OCI-LY7 (cell line): Measurements from ENCODE around the gene ZNF445. TPM values are rescaled to one million over a fixed set of nuclear protein-coding genes. Genes with fewer than 3 reads are reported as not detected.
"Not testable (repeated sequence)": the region's sequence is repeated elsewhere in the genome, so short reads cannot be mapped to it uniquely, and the experiment has no call there.

Experiments
- BruUV-seq: library from RNA; stranded (reverse); fragments of 400-500 nt; replicated peaks from 2 replicates; lab custom pipeline; 2021; lab: Mats Ljungman, UMichigan
- CTCF ChIA-PET: fragments of 300-600 bp; sonication (Branson Sonifier 250); formaldehyde crosslinking; loops from one replicate; lab custom pipeline; 2022; ENCODE audit warnings: antibody characterized with exemption; ENCODE audit not compliant: unreplicated experiment; lab: Charles Lee
- POLR2A ChIA-PET: fragments of 300-600 bp; sonication (Branson Sonifier 250); formaldehyde crosslinking; loops from one replicate; lab custom pipeline; 2022; ENCODE audit warnings: antibody characterized with exemption; lab: Charles Lee
- DNase-seq: peaks from one replicate; pipeline ENCODE4 v3.0.0-alpha.2; 2015; ENCODE audit warnings: low spot score
- H2AFZ ChIP-seq: fragments of 200-600 bp; sonication (generic), shearing (Covaris generic); 2 replicates; pipeline ENCODE4 v1.6.1; 2014; ENCODE audit warnings: mild to moderate bottlenecking, antibody characterized with exemption, low read length, moderate library complexity
- H3K27ac ChIP-seq: fragments of 200-600 bp; sonication (generic); 2 replicates; pipeline ENCODE4 v1.5.1; 2014; ENCODE audit warnings: mixed run types, low read depth, mild to moderate bottlenecking, moderate library complexity, low read length, inconsistent platforms; ENCODE audit not compliant: poor library complexity, severe bottlenecking
- H3K36me3 ChIP-seq: fragments of 200-600 bp; sonication (generic); 2 replicates; pipeline ENCODE4 v1.6.1; 2014; ENCODE audit warnings: mild to moderate bottlenecking, antibody characterized with exemption, low read length, moderate library complexity, mixed read lengths; ENCODE audit not compliant: insufficient read depth
- H3K4me1 ChIP-seq: fragments of 200-600 bp; sonication (generic); 2 replicates; pipeline ENCODE4 v1.5.1; 2014; ENCODE audit warnings: mild to moderate bottlenecking, low read length; ENCODE audit not compliant: insufficient read depth, poor library complexity, severe bottlenecking
- H3K4me2 ChIP-seq: fragments of 200-600 bp; sonication (generic); 2 replicates; pipeline ENCODE4 v1.6.1; 2014; ENCODE audit warnings: mild to moderate bottlenecking, low read length
- H3K4me3 ChIP-seq: fragments of 200-600 bp; sonication (generic); 2 replicates; pipeline ENCODE4 v1.5.1; 2014; ENCODE audit warnings: mild to moderate bottlenecking, low read depth, low read length; ENCODE audit not compliant: poor library complexity, severe bottlenecking
- H3K79me2 ChIP-seq: fragments of 200-600 bp; sonication (generic); 2 replicates; pipeline ENCODE4 v1.6.1; 2016; ENCODE audit warnings: low read depth, mild to moderate bottlenecking, low read length, moderate library complexity, mixed read lengths; ENCODE audit not compliant: insufficient read depth
- H3K9me2 ChIP-seq: fragments of 200-600 bp; sonication (generic); 2 replicates; pipeline ENCODE4 v1.6.1; 2016; ENCODE audit warnings: mild to moderate bottlenecking, low read length, mixed read lengths; ENCODE audit not compliant: insufficient read depth
- H3K9me3 ChIP-seq: fragments of 200-600 bp; sonication (generic); 2 replicates; pipeline ENCODE4 v1.6.1; 2014; ENCODE audit warnings: mild to moderate bottlenecking, mixed run types, low read length, mixed read lengths
- H4K20me1 ChIP-seq: fragments of 200-600 bp; sonication (generic); 2 replicates; pipeline ENCODE4 v1.6.1; 2014; ENCODE audit warnings: mild to moderate bottlenecking, antibody characterized with exemption, low read length, moderate library complexity, mixed read lengths; ENCODE audit not compliant: insufficient read depth
- EZH2phosphoT487 ChIP-seq: fragments of 200-600 bp; sonication (generic); IDR thresholded peaks from 2 replicates; pipeline ENCODE4 v1.6.1; 2018; ENCODE audit warnings: low read depth, borderline replicate concordance, mild to moderate bottlenecking, mixed run types, antibody characterized with exemption, low read length, moderate library complexity, mixed read lengths
- intact Hi-C: fragments of 100-400 bp; cut with micrococcal nuclease; formaldehyde crosslinking; loops from one replicate; pipeline ENCODE4 v1.10.0; 2022; ENCODE audit not compliant: unreplicated experiment
- total RNA-seq, 2 experiments: library from RNA; depleted of rRNA in 1 of 2; stranded (reverse); fragments of >200 nt in 1 of 2; shearing (Covaris generic) in 1 of 2; gene quantifications; 2 replicates each; pipeline ENCODE4 v1.2.3, GENCODE V29; 2014 to 2022
- TF ChIP-seq, protein P1 (sequence below): fragments of 200-600 bp; sonication (generic); conservative IDR thresholded peaks from 2 replicates; pipeline ENCODE4 v1.5.1; 2014; ENCODE audit warnings: mild to moderate bottlenecking, antibody characterized with exemption, low read length, moderate library complexity, mixed read lengths

The ZNF445 gene
- total RNA-seq, 2 experiments from 2014 or later = 3.4 to 11.7 TPM

DNA sequence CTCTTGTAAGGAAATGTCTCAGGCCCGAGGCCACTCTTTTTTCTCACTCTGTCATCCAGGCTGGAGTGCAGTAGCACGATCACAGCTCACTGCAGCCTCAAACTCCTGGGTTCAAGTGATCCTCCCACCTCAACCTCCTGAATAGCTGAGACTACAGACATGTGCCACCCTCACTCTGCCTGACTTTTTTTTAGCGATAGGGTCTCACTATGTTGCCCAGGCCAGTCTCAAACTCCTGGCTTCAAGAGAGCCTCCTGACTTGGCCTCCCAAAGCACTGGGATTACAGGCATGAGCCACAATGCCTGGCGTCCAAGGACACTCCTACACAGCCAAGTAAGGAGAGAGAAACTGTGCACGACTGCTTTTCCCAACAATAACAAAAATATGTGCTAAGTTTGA, 7.6 kb downstream of the ZNF445 start:
- Histone ChIP-seq H3K9me3 (no peaks in the 10 kb centered on the region), H4K20me1 (no peaks in the 10 kb centered on the region), H3K27ac (no peak overlapping the region), H3K36me3 (peaks cover 6% of the 10 kb centered on the region; the same call in 1 of the 2 replicates), H3K4me3 (no peak overlapping the region), H3K9me2 (no peaks in the 10 kb centered on the region), H3K4me2 (no peak overlapping the region), H2AFZ (no peak overlapping the region), H3K4me1 (peaks cover 7% of the 10 kb centered on the region), H3K79me2 (no peaks in the 10 kb centered on the region)
- ChIA-PET CTCF (no interaction called here), POLR2A (no interaction called here)
- no peak for DNase-seq
- intact Hi-C loops = no loop called here
- TF ChIP-seq, protein P1, sequence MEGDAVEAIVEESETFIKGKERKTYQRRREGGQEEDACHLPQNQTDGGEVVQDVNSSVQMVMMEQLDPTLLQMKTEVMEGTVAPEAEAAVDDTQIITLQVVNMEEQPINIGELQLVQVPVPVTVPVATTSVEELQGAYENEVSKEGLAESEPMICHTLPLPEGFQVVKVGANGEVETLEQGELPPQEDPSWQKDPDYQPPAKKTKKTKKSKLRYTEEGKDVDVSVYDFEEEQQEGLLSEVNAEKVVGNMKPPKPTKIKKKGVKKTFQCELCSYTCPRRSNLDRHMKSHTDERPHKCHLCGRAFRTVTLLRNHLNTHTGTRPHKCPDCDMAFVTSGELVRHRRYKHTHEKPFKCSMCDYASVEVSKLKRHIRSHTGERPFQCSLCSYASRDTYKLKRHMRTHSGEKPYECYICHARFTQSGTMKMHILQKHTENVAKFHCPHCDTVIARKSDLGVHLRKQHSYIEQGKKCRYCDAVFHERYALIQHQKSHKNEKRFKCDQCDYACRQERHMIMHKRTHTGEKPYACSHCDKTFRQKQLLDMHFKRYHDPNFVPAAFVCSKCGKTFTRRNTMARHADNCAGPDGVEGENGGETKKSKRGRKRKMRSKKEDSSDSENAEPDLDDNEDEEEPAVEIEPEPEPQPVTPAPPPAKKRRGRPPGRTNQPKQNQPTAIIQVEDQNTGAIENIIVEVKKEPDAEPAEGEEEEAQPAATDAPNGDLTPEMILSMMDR = no peak
- TF ChIP-seq EZH2phosphoT487 = no peak
- BruUV-seq = no TSS peak

- Histone ChIP-seq H3K36me3 (peaks cover 6% of the 10 kb centered on the region; the same call in 1 of the 2 replicates), H3K79me2 (no peaks in the 10 kb centered on the region), H3K4me3 (no peak overlapping the region), H3K27ac (no peak overlapping the region), H3K4me1 (peaks cover 7% of the 10 kb centered on the region), H2AFZ (no peak overlapping the region), H3K4me2 (no peak overlapping the region), H3K9me2 (no peaks in the 10 kb centered on the region), H4K20me1 (no peaks in the 10 kb centered on the region), H3K9me3 (no peaks in the 10 kb centered on the region)
- intact Hi-C loops = no loop called here
- no TSS peak for BruUV-seq
- TF ChIP-seq, protein P1 = no peak
- TF ChIP-seq EZH2phosphoT487 = no peak
- no peak for DNase-seq
- ChIA-PET POLR2A (interaction anchor here (0.9 kb wide), 1 partner anchor 9 kb away, joined by 7 read pairs; no protein-coding TSS in a partner anchor), CTCF (no interaction called here)
These were observed 8.6 kb downstream of the ZNF445 start for GRCh38 chr3:44468572-44469520.

DNA sequence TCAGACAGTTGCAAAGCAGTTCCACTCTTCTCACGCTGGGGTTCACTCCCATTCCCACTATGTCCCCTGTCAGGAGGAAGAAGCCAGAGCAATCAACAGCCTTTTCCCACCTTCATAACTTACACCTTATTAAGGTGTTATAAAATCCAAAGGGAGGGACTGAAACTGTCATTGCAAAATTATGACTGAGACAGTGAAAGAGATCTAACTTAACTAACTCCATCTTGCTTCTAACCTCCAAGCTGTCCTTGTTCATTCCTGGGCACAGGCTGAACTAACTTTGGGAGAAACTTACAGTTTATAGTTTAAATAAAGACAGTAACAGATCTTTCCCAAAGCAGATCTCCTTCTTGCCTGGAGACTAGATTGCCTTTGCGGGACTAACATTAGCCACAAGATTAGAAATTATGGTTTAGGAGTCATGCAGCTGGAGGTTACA, 9.4 kb downstream of the ZNF445 start:
- POLR2A ChIA-PET = interaction anchor here (0.9 kb wide), 1 partner anchor 9 kb away, joined by 7 read pairs; no protein-coding TSS in a partner anchor
- H3K4me3 ChIP-seq, H4K20me1 ChIP-seq, H3K9me3 ChIP-seq, H3K4me2 ChIP-seq, H3K79me2 ChIP-seq, DNase-seq, intact Hi-C loops, H3K27ac ChIP-seq, H3K36me3 ChIP-seq, H3K4me1 ChIP-seq, CTCF ChIA-PET, H3K9me2 ChIP-seq, BruUV-seq, H2AFZ ChIP-seq: not testable (repeated sequence)
